Measurements from ENCODE around the gene MRPL58. TPM values are rescaled to one million over a fixed set of nuclear protein-coding genes. Genes with fewer than 3 reads are reported as not detected.

The MRPL58 gene
- total RNA-seq (10 to 100 TPM; 14.7 to 33.1 TPM), polyA plus RNA-seq (10 to 100 TPM; 38.3 to 55.5 TPM)
- long read RNA-seq, donor 1, transcript MRPL58-201 (6 exons, 890 nt) = major isoform, 11 of 11 reads
- long read RNA-seq, donor 1, partial matches to known transcripts = 0 of 11 reads
- long read RNA-seq, donor 1, other reads (novel, unspliced or antisense) = 0 of 11 reads
- long read RNA-seq, donor 2, partial matches to known transcripts = 0 of 3 reads
- long read RNA-seq, donor 2, other reads (novel, unspliced or antisense) = 0 of 3 reads
- long read RNA-seq, donor 3, partial matches to known transcripts = 0 of 2 reads
- long read RNA-seq, donor 3, other reads (novel, unspliced or antisense) = 0 of 2 reads
- long read RNA-seq, donor 4, partial matches to known transcripts = 5 of 7 reads
- long read RNA-seq, donor 4, other reads (novel, unspliced or antisense) = 0 of 7 reads
- long read RNA-seq, donor 5, transcript MRPL58-201 (6 exons, 890 nt) = major isoform, 13 of 18 reads
- long read RNA-seq, donor 5, partial matches to known transcripts = 5 of 18 reads
- long read RNA-seq, donor 5, other reads (novel, unspliced or antisense) = 0 of 18 reads

GRCh38 chr17:75012346-75013091, at the start of gene MRPL58:
MRPL58 (plus strand) TSS chr17:75012670; CDS start chr17:75012687, 17 bp downstream.
- Histone ChIP-seq H3K4me1 (ENCODE audit: control insufficient read depth in 5 of 5, insufficient read depth in 5 of 5, low read length in 5 of 5) (peaks cover 0 to 23% (median 8%) of the 10 kb centered on the region in 5 donors), H3K9ac (ENCODE audit: insufficient read depth in 1 of 2, low read length in 2 of 2) (peak within 1 kb of the TSS; percentile 89 to 98), H3K4me3 (peak within 1 kb of the TSS; percentile 80), H3K27me3 (ENCODE audit: control insufficient read depth in 3 of 3, insufficient read depth in 3 of 3, low read length in 2 of 3) (no peaks in the 10 kb centered on the region), H3K9me3 (ENCODE audit: control insufficient read depth in 4 of 4, insufficient read depth in 3 of 4, low read length in 3 of 4) (no peaks in the 10 kb centered on the region), H3K36me3 (ENCODE audit: control insufficient read depth in 4 of 4, insufficient read depth in 4 of 4, low read length in 4 of 4) (peaks cover 0 to 1% (median 0%) of the 10 kb centered on the region in 4 donors), H3K27ac (ENCODE audit: low read depth in 1 of 2, low read length in 1 of 2) (peak within 1 kb of the TSS; percentile 88 to 89)
- WGBS, 2 donors = 1 to 2% methylated on average over 63 of the region's 63 CpGs
- ATAC-seq (ENCODE audit: insufficient read depth, low FRiP score) = peak; percentile 91
- TF ChIP-seq CTCF (IDR thresholded peaks at IDR 0.05; ENCODE audit: control extremely low read depth, extremely low read depth) = peak; percentile 54
- peak; percentile 92 to 96 (median 94) for DNase-seq

- H3K9me3 ChIP-seq (ENCODE audit: control insufficient read depth in 4 of 4, insufficient read depth in 3 of 4, low read length in 3 of 4) = no peaks in the 10 kb centered on the region
- WGBS, 2 donors = 75 to 77% methylated on average over 12 of the region's 12 CpGs
- no peak for TF ChIP-seq CTCF (IDR thresholded peaks at IDR 0.05; ENCODE audit: control extremely low read depth, extremely low read depth)
- no peaks in the 10 kb centered on the region for H3K27me3 ChIP-seq (ENCODE audit: control insufficient read depth in 3 of 3, insufficient read depth in 3 of 3, low read length in 2 of 3)
- no peak overlapping the region for H3K27ac ChIP-seq (ENCODE audit: low read depth in 1 of 2, low read length in 1 of 2)
- DNase-seq (no peak), ATAC-seq (ENCODE audit: insufficient read depth, low FRiP score) (no peak)
- H3K9ac ChIP-seq (ENCODE audit: insufficient read depth in 1 of 2, low read length in 2 of 2) = no peak overlapping the region
- peaks cover 0 to 6% (median 0%) of the 10 kb centered on the region in 4 donors for H3K36me3 ChIP-seq (ENCODE audit: control insufficient read depth in 4 of 4, insufficient read depth in 4 of 4, low read length in 4 of 4)
- H3K4me1 ChIP-seq (ENCODE audit: control insufficient read depth in 5 of 5, insufficient read depth in 5 of 5, low read length in 5 of 5) = peaks cover 0 to 7% (median 0%) of the 10 kb centered on the region in 5 donors
- H3K4me3 ChIP-seq = no peak overlapping the region
These were observed 48.8 kb upstream of the MRPL58 start for GRCh38 chr17:74963656-74964055.

- Histone ChIP-seq H3K27ac (ENCODE audit: low read depth in 1 of 2, low read length in 1 of 2) (no peak overlapping the region), H3K4me1 (ENCODE audit: control insufficient read depth in 5 of 5, insufficient read depth in 5 of 5, low read length in 5 of 5) (peaks cover 0 to 7% (median 0%) of the 10 kb centered on the region in 5 donors), H3K9me3 (ENCODE audit: control insufficient read depth in 4 of 4, insufficient read depth in 3 of 4, low read length in 3 of 4) (no peaks in the 10 kb centered on the region), H3K4me3 (no peak overlapping the region), H3K36me3 (ENCODE audit: control insufficient read depth in 4 of 4, insufficient read depth in 4 of 4, low read length in 4 of 4) (peaks cover 0 to 6% (median 0%) of the 10 kb centered on the region in 4 donors), H3K9ac (ENCODE audit: insufficient read depth in 1 of 2, low read length in 2 of 2) (no peak overlapping the region), H3K27me3 (ENCODE audit: control insufficient read depth in 3 of 3, insufficient read depth in 3 of 3, low read length in 2 of 3) (no peaks in the 10 kb centered on the region)
- TF ChIP-seq CTCF (IDR thresholded peaks at IDR 0.05; ENCODE audit: control extremely low read depth, extremely low read depth) = no peak
- ATAC-seq (ENCODE audit: insufficient read depth, low FRiP score) (no peak), DNase-seq (no peak)
- WGBS, 2 donors = 90 to 91% methylated on average over 12 of the region's 12 CpGs
These were observed 48.2 kb upstream of the MRPL58 start for GRCh38 chr17:74964246-74964761.

Data from lung (tissue), 16 donors.